Islet of Langerhans (tissue), 1 donor: Measurements from ENCODE around the gene MYCBPAP.

Experiments used
- FAIRE-seq: peaks from one replicate; lab custom pipeline; 2011; peaks lifted over from hg19 to GRCh38; lab: Jason Lieb, UNC

The MYCBPAP gene

DNA sequence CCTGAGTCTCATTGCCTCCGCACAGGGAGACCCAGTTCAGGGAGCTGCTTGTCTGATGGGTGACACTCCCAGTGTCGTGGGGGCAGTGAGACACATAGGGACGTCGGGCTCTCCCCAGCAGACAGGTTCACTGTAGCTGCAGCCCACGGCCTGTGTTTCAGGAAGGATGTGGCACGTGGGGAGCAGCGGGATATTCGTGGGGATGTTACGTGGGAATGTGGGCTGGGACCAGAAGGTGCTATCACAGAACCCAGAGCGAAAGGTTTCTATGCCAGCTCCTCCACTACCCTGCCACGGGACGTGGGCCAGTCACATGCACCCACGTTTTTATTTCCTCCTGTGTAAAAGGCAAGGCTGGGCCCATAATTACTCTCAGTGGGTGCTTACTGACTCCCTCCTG is 68.6 kb downstream of the MYCBPAP start:
- no peak for FAIRE-seq

DNA sequence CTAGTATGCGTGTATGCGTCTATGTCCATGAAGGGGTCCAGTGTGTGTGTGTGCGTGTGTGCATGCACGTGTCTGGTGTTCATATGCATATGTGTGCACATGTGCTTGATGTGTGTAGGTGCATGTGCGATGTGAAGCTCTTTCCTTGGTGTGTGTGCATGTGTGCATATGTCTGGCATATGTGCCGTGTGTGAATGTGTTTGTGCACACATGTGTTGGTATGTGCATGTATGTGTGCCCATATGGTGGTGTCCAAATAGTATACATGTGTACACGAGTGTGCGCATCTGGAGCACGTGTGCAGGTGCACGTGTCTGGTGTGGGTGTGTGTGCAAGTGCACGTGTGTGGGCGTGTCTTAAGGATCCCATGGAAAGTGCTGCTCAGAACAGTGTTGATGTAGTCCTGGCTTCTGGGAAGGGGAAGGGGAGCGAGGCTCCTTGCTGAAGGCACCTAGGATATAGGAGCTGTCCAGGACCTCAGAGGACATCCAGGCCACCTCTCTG is 69.3 kb downstream of the MYCBPAP start:
- FAIRE-seq, result no peak

DNA sequence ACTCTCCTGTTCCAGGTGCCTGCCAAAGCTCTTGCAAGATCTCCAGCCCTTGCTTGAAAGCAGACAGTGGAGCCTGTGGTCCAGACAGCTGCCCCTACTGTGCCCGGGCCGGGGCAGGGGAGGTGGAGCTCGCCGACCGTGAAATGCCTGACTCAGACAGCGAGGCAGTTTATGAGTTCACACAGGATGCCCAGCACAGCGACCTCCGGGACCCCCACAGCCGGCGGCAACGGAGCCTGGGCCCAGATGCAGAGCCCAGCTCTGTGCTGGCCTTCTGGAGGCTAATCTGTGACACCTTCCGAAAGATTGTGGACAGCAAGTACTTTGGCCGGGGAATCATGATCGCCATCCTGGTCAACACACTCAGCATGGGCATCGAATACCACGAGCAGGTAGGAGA is 69.9 kb downstream of the MYCBPAP start:
- FAIRE-seq, result no peak

DNA sequence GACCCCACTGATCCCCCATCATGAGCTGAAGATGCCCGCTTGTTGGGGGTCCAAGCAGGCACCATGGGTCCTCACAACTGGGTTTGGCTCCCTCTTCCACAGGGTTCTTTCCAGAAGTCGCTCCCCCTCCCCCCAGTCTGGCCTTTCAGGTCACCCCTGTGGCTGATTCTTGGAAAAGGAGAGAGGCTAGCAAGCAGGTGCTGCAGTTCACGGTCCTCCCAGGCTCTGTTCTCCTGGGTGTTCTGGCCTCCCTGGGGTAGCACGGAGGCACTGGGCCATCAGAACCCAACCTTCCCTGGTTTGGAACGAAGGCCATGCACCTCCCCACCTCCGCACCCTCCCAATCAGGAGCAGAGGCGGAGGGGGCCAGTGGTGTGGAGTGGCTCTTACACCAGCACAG is 71.2 kb downstream of the MYCBPAP start:
- no peak for FAIRE-seq

DNA sequence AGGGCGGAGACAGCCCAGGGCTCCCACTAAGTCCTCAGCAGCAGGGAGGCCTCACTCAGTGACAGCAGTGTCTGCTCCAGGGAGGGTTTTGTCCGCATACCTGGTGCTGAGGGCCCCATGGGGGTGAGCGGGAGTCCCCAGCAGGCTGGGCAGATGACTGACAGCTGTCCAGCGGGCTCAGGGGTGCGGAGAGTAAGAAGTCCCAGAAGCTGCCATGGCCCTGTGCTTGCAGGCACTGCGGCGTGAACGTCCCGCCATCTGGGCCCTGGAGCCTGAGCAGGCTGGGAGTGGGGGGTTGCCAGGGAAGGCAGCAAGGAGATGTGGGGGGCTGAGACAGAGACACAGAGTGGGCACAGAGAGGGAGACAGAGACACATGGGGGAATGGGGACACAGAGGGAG is 72.4 kb downstream of the MYCBPAP start:
- FAIRE-seq, result no peak
